Mesendoderm (in vitro differentiated cells): ENCODE measurements around the gene FAM156A.
"Not testable (repeated sequence)": the region's sequence is repeated elsewhere in the genome, so short reads cannot be mapped to it uniquely, and the experiment has no call there.

ENCODE experiments used
- DNase-seq: peaks from one replicate; pipeline ENCODE4 v3.0.0; 2013
- H2AK5ac ChIP-seq: 2 replicates; pipeline ENCODE4 v1.6.1; 2013; ENCODE audit warnings: low read length, inconsistent platforms
- H2BK120ac ChIP-seq: 2 replicates; pipeline ENCODE4 v1.6.1; 2013; ENCODE audit warnings: low read depth, mild to moderate bottlenecking, low read length, moderate library complexity, mixed read lengths
- H2BK15ac ChIP-seq: replicated peaks from 2 replicates; pipeline ENCODE4 v1.6.1; 2013; ENCODE audit warnings: low read depth, mild to moderate bottlenecking, moderate library complexity
- H2BK5ac ChIP-seq: 2 replicates; pipeline ENCODE4 v1.6.1; 2013; ENCODE audit warnings: low read length, inconsistent platforms
- H3K18ac ChIP-seq: 2 replicates; pipeline ENCODE4 v1.6.1; 2013; ENCODE audit warnings: mild to moderate bottlenecking, low read length, mixed read lengths
- H3K23ac ChIP-seq: one replicate; pipeline ENCODE4 v1.6.1; 2013; ENCODE audit warnings: low read length
- H3K27ac ChIP-seq: 2 replicates; pipeline ENCODE4 v1.5.1; 2013; ENCODE audit warnings: low read depth, mild to moderate bottlenecking, inconsistent platforms, low read length, moderate library complexity
- H3K27me3 ChIP-seq: 2 replicates; pipeline ENCODE4 v1.6.1; 2013; ENCODE audit warnings: low read length, control low read depth, mild to moderate bottlenecking, inconsistent platforms; ENCODE audit not compliant: insufficient read depth, poor library complexity
- H3K36me3 ChIP-seq: 2 replicates; pipeline ENCODE4 v1.6.1; 2013; ENCODE audit warnings: low read length, inconsistent platforms; ENCODE audit not compliant: control insufficient read depth, insufficient read depth
- H3K4ac ChIP-seq: one replicate; pipeline ENCODE4 v1.6.1; 2013; ENCODE audit warnings: low read depth, mild to moderate bottlenecking, low read length, moderate library complexity
- H3K4me1 ChIP-seq: 2 replicates; pipeline ENCODE4 v1.6.1; 2013; ENCODE audit warnings: low read depth, low read length, inconsistent platforms; ENCODE audit not compliant: control insufficient read depth
- H3K4me2 ChIP-seq: 2 replicates; pipeline ENCODE4 v1.6.1; 2013; ENCODE audit warnings: low read length
- H3K4me3 ChIP-seq: 2 replicates; pipeline ENCODE4 v1.5.1; 2013; ENCODE audit warnings: mild to moderate bottlenecking, low read length
- H3K56ac ChIP-seq: one replicate; pipeline ENCODE4 v1.6.1; 2013; ENCODE audit warnings: low read length
- H3K79me1 ChIP-seq: 2 replicates; pipeline ENCODE4 v1.6.1; 2013; ENCODE audit warnings: low read length, inconsistent platforms
- H3K79me2 ChIP-seq: 2 replicates; pipeline ENCODE4 v1.6.1; 2013; ENCODE audit warnings: mild to moderate bottlenecking, low read length; ENCODE audit not compliant: control insufficient read depth, insufficient read depth
- H3K9ac ChIP-seq: 2 replicates; pipeline ENCODE4 v1.6.1; 2013; ENCODE audit warnings: low read length, inconsistent platforms
- H4K5ac ChIP-seq: one replicate; pipeline ENCODE4 v1.6.1; 2013; ENCODE audit warnings: low read length
- H4K8ac ChIP-seq: one replicate; pipeline ENCODE4 v1.6.1; 2013; ENCODE audit warnings: low read depth, mild to moderate bottlenecking, control low read depth, low read length, moderate library complexity
- WGBS: extraction: QIAGEN DNeasy Blood & Tissue Kit; methylation state at CpG from one replicate; pipeline ENCODE4 v1.1.7; 2013; ENCODE audit warnings: low lambda C conversion rate, missing lambda C conversion rate; ENCODE audit not compliant: insufficient coverage; ENCODE audit errors: extremely low coverage; 5-methylcytosine and 5-hydroxymethylcytosine counted together

The FAM156A gene

GRCh38 chrX:52990011-52990631, 31.8 kb upstream of the FAM156A start:
- H3K4me1 ChIP-seq: not testable (repeated sequence)
- WGBS: no CpG with 5 or more reads among the region's 7 CpGs

GRCh38 chrX:52988985-52989917, 30.9 kb upstream of the FAM156A start:
- Histone ChIP-seq H3K4me3 (no peak overlapping the region), H3K27ac (no peak overlapping the region), H2BK15ac (no peak overlapping the region), H2BK5ac (no peak overlapping the region), H3K4me2 (no peak overlapping the region), H3K36me3 (no peaks in the 10 kb centered on the region), H3K79me1 (no peaks in the 10 kb centered on the region), H2AK5ac (no peak overlapping the region), H3K4me1 (no peaks in the 10 kb centered on the region), H3K4ac (no peak overlapping the region), H4K8ac (no peak overlapping the region), H3K56ac (no peak overlapping the region), H3K18ac (no peak overlapping the region), H3K27me3 (no peaks in the 10 kb centered on the region), H3K23ac (no peak overlapping the region), H3K79me2 (no peaks in the 10 kb centered on the region), H2BK120ac (no peak overlapping the region), H3K9ac (no peak overlapping the region), H4K5ac (no peak overlapping the region)
- no peak for DNase-seq
- WGBS: no CpG with 5 or more reads among the region's 14 CpGs

More at GRCh38 chrX:52990011-52990631, 31.8 kb upstream of the FAM156A start:
- peak; percentile 66 for DNase-seq
- not testable (repeated sequence) for H4K5ac ChIP-seq, H3K27me3 ChIP-seq, H2BK120ac ChIP-seq, H3K9ac ChIP-seq, H3K27ac ChIP-seq, H3K79me2 ChIP-seq, H3K4me2 ChIP-seq, H3K4ac ChIP-seq, H3K23ac ChIP-seq, H3K79me1 ChIP-seq, H2AK5ac ChIP-seq, H3K36me3 ChIP-seq, H4K8ac ChIP-seq, H2BK5ac ChIP-seq, H3K18ac ChIP-seq, H3K4me3 ChIP-seq, H2BK15ac ChIP-seq
- peak overlapping the region; percentile 15 for H3K56ac ChIP-seq

- H3K27me3 ChIP-seq: no peaks in the 10 kb centered on the region
- H2AK5ac ChIP-seq: no peak overlapping the region
- H4K5ac ChIP-seq: no peak overlapping the region
- no peak overlapping the region for H3K56ac ChIP-seq
- no peak overlapping the region for H4K8ac ChIP-seq
- no peak overlapping the region for H3K4me3 ChIP-seq
- no peak overlapping the region for H2BK15ac ChIP-seq
- no peak overlapping the region for H2BK120ac ChIP-seq
- WGBS: no CpG with 5 or more reads among the region's 5 CpGs
- no peaks in the 10 kb centered on the region for H3K79me2 ChIP-seq
- no peak overlapping the region for H3K4ac ChIP-seq
- no peak overlapping the region for H3K23ac ChIP-seq
- no peak overlapping the region for H3K4me2 ChIP-seq
- H3K27ac ChIP-seq: no peak overlapping the region
- DNase-seq: no peak
- no peak overlapping the region for H3K9ac ChIP-seq
- no peak overlapping the region for H3K18ac ChIP-seq
- no peaks in the 10 kb centered on the region for H3K36me3 ChIP-seq
- no peaks in the 10 kb centered on the region for H3K79me1 ChIP-seq
- H2BK5ac ChIP-seq: no peak overlapping the region
- H3K4me1 ChIP-seq: no peaks in the 10 kb centered on the region
Measured at GRCh38 chrX:52983321-52984000, 25.1 kb upstream of the FAM156A start.

- DNase-seq: peak; percentile 70
- Histone ChIP-seq H2BK5ac (no peak overlapping the region), H3K4me1 (no peaks in the 10 kb centered on the region), H3K4ac (no peak overlapping the region), H3K56ac (no peak overlapping the region), H2BK120ac (no peak overlapping the region), H4K5ac (no peak overlapping the region), H3K4me2 (no peak overlapping the region), H3K27me3 (no peaks in the 10 kb centered on the region), H3K36me3 (no peaks in the 10 kb centered on the region), H2AK5ac (no peak overlapping the region), H2BK15ac (no peak overlapping the region), H4K8ac (no peak overlapping the region), H3K9ac (no peak overlapping the region), H3K79me2 (no peaks in the 10 kb centered on the region), H3K27ac (no peak overlapping the region), H3K23ac (no peak overlapping the region), H3K18ac (no peak overlapping the region), H3K79me1 (no peaks in the 10 kb centered on the region), H3K4me3 (no peak overlapping the region)
- no CpG with 5 or more reads among the region's 4 CpGs for WGBS
Measured at GRCh38 chrX:52979993-52980392, 21.7 kb upstream of the FAM156A start.

GRCh38 chrX:52979568-52979967, 21.2 kb upstream of the FAM156A start:
- H3K23ac ChIP-seq: no peak overlapping the region
- no peaks in the 10 kb centered on the region for H3K27me3 ChIP-seq
- no peak overlapping the region for H3K18ac ChIP-seq
- no peaks in the 10 kb centered on the region for H3K79me2 ChIP-seq
- no peak overlapping the region for H3K56ac ChIP-seq
- WGBS: no CpG with 5 or more reads among the region's 4 CpGs
- no peak overlapping the region for H2BK15ac ChIP-seq
- no peak overlapping the region for H2AK5ac ChIP-seq
- no peaks in the 10 kb centered on the region for H3K36me3 ChIP-seq
- no peak overlapping the region for H2BK5ac ChIP-seq
- H2BK120ac ChIP-seq: no peak overlapping the region
- H3K9ac ChIP-seq: no peak overlapping the region
- H3K4me2 ChIP-seq: no peak overlapping the region
- H4K8ac ChIP-seq: no peak overlapping the region
- H4K5ac ChIP-seq: no peak overlapping the region
- H3K4ac ChIP-seq: no peak overlapping the region
- DNase-seq: no peak
- H3K79me1 ChIP-seq: no peaks in the 10 kb centered on the region
- H3K4me1 ChIP-seq: no peaks in the 10 kb centered on the region
- no peak overlapping the region for H3K27ac ChIP-seq
- no peak overlapping the region for H3K4me3 ChIP-seq
